Measurements from ENCODE around the gene CLSTN2. TPM values are rescaled to one million over a fixed set of nuclear protein-coding genes. Genes with fewer than 3 reads are reported as not detected.

The CLSTN2 gene
- total RNA-seq, 1 experiment from 2014 or later = not detected

DNA sequence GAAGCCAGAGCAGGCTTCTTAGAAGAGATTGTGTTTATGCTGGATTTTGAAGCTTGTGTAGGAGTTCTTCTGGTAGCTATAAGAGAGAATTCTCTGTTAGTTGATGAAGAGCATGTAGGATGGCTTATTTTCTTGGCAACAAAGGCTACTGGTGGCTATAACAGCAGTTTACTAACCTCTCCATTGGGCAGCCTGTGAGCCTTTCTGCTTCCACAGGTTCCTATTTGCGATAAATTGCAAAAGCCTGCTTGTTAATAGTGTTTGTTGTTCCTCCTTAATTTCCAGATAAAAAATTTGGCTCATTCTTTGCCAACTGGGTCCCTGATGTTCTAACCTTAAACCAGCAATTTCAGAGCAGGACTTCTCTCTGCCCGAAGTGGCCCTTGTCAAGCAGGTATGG is 452.3 kb downstream of the CLSTN2 start:
- H3K4me1 ChIP-seq (replicated peaks; ENCODE audit: insufficient read depth) = no peaks in the 10 kb centered on the region
- ChIA-PET POLR2A (ENCODE audit: unreplicated experiment) (no interaction called here), CTCF (no interaction called here)
- intact Hi-C loops (cut with micrococcal nuclease; ENCODE audit: unreplicated experiment) = no loop called here
- no peak overlapping the region for H3K4me2 ChIP-seq
- no peaks in the 10 kb centered on the region for H3K9me2 ChIP-seq (ENCODE audit: insufficient read depth)
- H3K27me3 ChIP-seq (ENCODE audit: insufficient read depth, low read depth) = no peaks in the 10 kb centered on the region
- H3K36me3 ChIP-seq (ENCODE audit: low read depth) = no peaks in the 10 kb centered on the region
- no peaks in the 10 kb centered on the region for H3K9me3 ChIP-seq (ENCODE audit: insufficient read depth, low read depth)
- H4K20me1 ChIP-seq (ENCODE audit: insufficient read depth) = no peaks in the 10 kb centered on the region
- no peaks in the 10 kb centered on the region for H3K79me2 ChIP-seq (ENCODE audit: low read depth)
- H3K4me3 ChIP-seq = no peak overlapping the region
- H3K27ac ChIP-seq = no peak overlapping the region
- no TSS peak for BruUV-seq (replicated peaks)
- TF ChIP-seq, protein P1, sequence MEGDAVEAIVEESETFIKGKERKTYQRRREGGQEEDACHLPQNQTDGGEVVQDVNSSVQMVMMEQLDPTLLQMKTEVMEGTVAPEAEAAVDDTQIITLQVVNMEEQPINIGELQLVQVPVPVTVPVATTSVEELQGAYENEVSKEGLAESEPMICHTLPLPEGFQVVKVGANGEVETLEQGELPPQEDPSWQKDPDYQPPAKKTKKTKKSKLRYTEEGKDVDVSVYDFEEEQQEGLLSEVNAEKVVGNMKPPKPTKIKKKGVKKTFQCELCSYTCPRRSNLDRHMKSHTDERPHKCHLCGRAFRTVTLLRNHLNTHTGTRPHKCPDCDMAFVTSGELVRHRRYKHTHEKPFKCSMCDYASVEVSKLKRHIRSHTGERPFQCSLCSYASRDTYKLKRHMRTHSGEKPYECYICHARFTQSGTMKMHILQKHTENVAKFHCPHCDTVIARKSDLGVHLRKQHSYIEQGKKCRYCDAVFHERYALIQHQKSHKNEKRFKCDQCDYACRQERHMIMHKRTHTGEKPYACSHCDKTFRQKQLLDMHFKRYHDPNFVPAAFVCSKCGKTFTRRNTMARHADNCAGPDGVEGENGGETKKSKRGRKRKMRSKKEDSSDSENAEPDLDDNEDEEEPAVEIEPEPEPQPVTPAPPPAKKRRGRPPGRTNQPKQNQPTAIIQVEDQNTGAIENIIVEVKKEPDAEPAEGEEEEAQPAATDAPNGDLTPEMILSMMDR (conservative IDR thresholded peaks at IDR 0.05) = no peak
- TF ChIP-seq EZH2 (IDR thresholded peaks at IDR 0.05; ENCODE audit: low read depth) = no peak
- DNase-seq = no peak
- no peaks in the 10 kb centered on the region for H3F3A ChIP-seq (ENCODE audit: insufficient read depth, low read depth)
- H2AFZ ChIP-seq = no peak overlapping the region

DNA sequence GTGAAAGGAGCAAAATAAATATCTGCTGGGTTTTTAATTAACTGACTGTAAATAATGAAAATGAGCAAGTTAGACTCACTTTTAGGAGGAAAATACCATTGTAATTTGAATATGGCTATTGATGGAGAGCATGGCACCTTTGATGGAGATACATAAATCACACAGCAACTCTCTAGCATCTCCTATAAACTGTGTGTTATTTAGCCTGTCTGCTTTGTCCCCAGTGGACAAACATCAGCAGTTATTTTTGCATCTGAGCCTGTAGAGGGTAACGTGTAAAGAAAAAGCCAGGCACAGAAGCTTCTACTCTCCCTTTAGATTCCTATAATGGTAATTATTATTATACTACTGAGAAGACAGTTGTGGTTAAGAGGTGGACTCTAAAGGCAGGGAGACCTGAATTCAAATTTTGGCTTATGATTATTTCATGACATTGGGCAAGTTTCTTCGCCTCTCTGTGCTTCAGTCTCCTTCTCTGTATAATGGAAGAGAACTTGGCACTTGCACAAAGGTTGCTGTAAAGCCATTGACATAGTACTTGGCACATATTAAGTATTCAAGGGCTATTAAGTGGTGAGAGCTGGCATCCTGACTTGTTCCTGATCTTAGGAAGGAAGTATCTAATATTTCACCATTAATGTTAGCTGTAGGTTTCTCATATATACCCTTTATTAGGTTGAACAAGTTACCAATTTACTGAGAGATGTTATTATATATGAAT is 453.4 kb downstream of the CLSTN2 start:
- Histone ChIP-seq H3K4me3 (no peak overlapping the region), H4K20me1 (ENCODE audit: insufficient read depth) (no peaks in the 10 kb centered on the region), H3K9me2 (ENCODE audit: insufficient read depth) (no peaks in the 10 kb centered on the region), H3K27ac (no peak overlapping the region), H3K79me2 (ENCODE audit: low read depth) (no peaks in the 10 kb centered on the region), H3F3A (ENCODE audit: insufficient read depth, low read depth) (no peaks in the 10 kb centered on the region), H3K9me3 (ENCODE audit: insufficient read depth, low read depth) (no peaks in the 10 kb centered on the region), H3K4me2 (no peak overlapping the region), H2AFZ (no peak overlapping the region), H3K27me3 (ENCODE audit: insufficient read depth, low read depth) (no peaks in the 10 kb centered on the region), H3K4me1 (replicated peaks; ENCODE audit: insufficient read depth) (no peaks in the 10 kb centered on the region), H3K36me3 (ENCODE audit: low read depth) (no peaks in the 10 kb centered on the region)
- BruUV-seq (replicated peaks) = no TSS peak
- intact Hi-C loops (cut with micrococcal nuclease; ENCODE audit: unreplicated experiment) = no loop called here
- CTCF ChIA-PET = no interaction called here
- TF ChIP-seq, protein P1 (conservative IDR thresholded peaks at IDR 0.05) = no peak
- TF ChIP-seq EZH2 (IDR thresholded peaks at IDR 0.05; ENCODE audit: low read depth) = no peak
- no peak for DNase-seq
- POLR2A ChIA-PET (ENCODE audit: unreplicated experiment) = no interaction called here

DNA sequence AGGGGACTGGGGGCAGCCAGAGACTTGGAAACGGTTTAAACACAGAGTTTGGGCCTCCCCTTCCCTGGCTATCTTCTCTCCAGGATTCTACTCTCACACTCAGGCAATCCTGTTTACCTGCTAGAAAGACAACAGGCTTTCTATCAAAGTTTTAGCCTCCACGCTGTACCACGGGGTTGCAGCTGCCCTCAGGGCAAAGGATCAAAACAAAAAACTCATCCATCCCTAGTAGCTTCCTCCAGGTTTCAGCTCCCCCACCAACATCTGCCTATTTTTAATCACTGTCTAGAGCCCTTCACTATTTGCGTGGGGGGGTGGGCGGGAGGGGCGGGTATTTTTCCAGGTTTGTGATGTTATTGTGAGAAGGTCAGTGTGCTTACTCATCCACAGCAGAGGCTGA is 456.1 kb downstream of the CLSTN2 start:
- Histone ChIP-seq H4K20me1 (ENCODE audit: insufficient read depth) (no peaks in the 10 kb centered on the region), H2AFZ (no peak overlapping the region), H3K4me3 (no peak overlapping the region), H3K27ac (no peak overlapping the region), H3K9me3 (ENCODE audit: insufficient read depth, low read depth) (no peaks in the 10 kb centered on the region), H3K79me2 (ENCODE audit: low read depth) (no peaks in the 10 kb centered on the region), H3K9me2 (ENCODE audit: insufficient read depth) (no peaks in the 10 kb centered on the region), H3K4me1 (replicated peaks; ENCODE audit: insufficient read depth) (no peaks in the 10 kb centered on the region), H3K36me3 (ENCODE audit: low read depth) (no peaks in the 10 kb centered on the region), H3K27me3 (ENCODE audit: insufficient read depth, low read depth) (no peaks in the 10 kb centered on the region), H3K4me2 (no peak overlapping the region), H3F3A (ENCODE audit: insufficient read depth, low read depth) (no peaks in the 10 kb centered on the region)
- no TSS peak for BruUV-seq (replicated peaks)
- TF ChIP-seq EZH2 (IDR thresholded peaks at IDR 0.05; ENCODE audit: low read depth) = no peak
- TF ChIP-seq, protein P1 (conservative IDR thresholded peaks at IDR 0.05) = no peak
- intact Hi-C loops (cut with micrococcal nuclease; ENCODE audit: unreplicated experiment) = no loop called here
- DNase-seq = no peak
- POLR2A ChIA-PET (ENCODE audit: unreplicated experiment) = no interaction called here
- CTCF ChIA-PET = interaction anchor here (0.6 kb wide), 1 partner anchor 43 kb away, joined by 7 read pairs; no protein-coding TSS in a partner anchor

Data from PC-9 (cell line).